HG02884 (cell line): Measurements from ENCODE around the gene RHBDD3.
"Not testable (repeated sequence)": the region's sequence is repeated elsewhere in the genome, so short reads cannot be mapped to it uniquely, and the experiment has no call there.

Experiments used
- ATAC-seq: cut with Tn5 transposase; IDR thresholded peaks from one replicate; pipeline ENCODE4 v1.9.1; 2021; ENCODE audit warnings: mild to moderate bottlenecking, moderate library complexity; ENCODE audit not compliant: unreplicated experiment

RHBDD3 gene

GRCh38 chr22:29219881-29220670 is 47.7 kb downstream of the RHBDD3 start:
- ATAC-seq: no peak

GRCh38 chr22:29219409-29219782 is 48.4 kb downstream of the RHBDD3 start:
- ATAC-seq: not testable (repeated sequence)

- no peak for ATAC-seq
Measured at GRCh38 chr22:29218758-29219408, 48.9 kb downstream of the RHBDD3 start.

GRCh38 chr22:29217827-29218757 is 49.7 kb downstream of the RHBDD3 start:
- no peak for ATAC-seq

- ATAC-seq: no peak
Measured at GRCh38 chr22:29216873-29217666, 50.7 kb downstream of the RHBDD3 start.

- no peak for ATAC-seq
Measured at GRCh38 chr22:29216011-29216872, 51.5 kb downstream of the RHBDD3 start.

- ATAC-seq: no peak
Measured at GRCh38 chr22:29215012-29215860, 52.5 kb downstream of the RHBDD3 start.

- ATAC-seq: no peak
Measured at GRCh38 chr22:29214232-29214631, 53.5 kb downstream of the RHBDD3 start.

- no peak for ATAC-seq
Measured at GRCh38 chr22:29213493-29213892, 54.3 kb downstream of the RHBDD3 start.

- ATAC-seq: no peak
Measured at GRCh38 chr22:29212743-29213142, 55.0 kb downstream of the RHBDD3 start.

GRCh38 chr22:29211466-29211865 is 56.3 kb downstream of the RHBDD3 start:
- no peak for ATAC-seq

GRCh38 chr22:29211066-29211465 is 56.7 kb downstream of the RHBDD3 start:
- no peak for ATAC-seq
